GM18858 (cell line): ENCODE results near the gene KIAA0513.

ENCODE experiments used
- ATAC-seq: cut with Tn5 transposase; IDR thresholded peaks from one replicate; pipeline ENCODE4 v1.9.1; 2021; ENCODE audit not compliant: unreplicated experiment

KIAA0513 gene

DNA sequence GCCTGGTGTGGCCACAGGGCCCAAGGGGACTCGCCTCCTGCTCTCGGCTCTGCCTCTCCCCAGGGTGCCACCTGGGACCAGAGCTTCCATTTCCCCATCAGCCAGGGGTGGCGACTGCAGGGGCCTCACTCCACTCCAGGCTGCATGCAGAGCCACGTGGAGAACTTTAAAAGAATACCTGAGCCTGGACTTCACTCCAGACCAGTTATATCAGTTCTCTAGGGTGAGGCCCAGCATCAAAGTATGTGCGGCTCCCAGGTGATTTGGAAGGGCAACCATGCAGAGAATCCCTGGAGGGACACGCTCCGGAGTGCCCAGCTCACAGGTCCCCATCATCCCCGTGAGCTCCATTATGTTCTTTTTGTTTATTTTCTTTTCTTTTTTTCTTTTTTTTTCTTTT, 39.8 kb downstream of the KIAA0513 start:
- ATAC-seq, result no peak

- no peak for ATAC-seq
Measured at GRCh38 chr16:85068746-85069145, 41.2 kb downstream of the KIAA0513 start.

DNA sequence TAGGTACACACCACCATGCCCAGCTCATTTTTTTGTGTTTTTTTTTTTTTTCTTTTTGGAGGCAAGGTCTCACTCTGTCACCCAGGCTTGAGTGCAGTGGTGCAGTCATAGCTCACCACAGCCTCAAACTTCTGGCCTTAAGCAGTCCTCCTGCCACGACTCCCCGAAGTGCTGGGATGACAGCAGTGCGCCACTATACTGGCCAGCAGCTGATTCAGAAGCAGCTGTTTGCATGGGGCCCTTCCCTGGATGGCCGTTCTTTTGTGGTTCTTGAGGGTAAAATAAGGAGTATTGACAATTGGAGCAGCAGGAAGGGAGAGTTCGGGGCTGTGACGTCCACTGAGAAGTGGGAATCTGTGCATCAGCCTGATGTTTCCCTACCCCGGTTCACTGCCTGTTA, 41.6 kb downstream of the KIAA0513 start:
- ATAC-seq, result no peak

GRCh38 chr16:85072076-85072860, 44.7 kb downstream of the KIAA0513 start:
- ATAC-seq, result no peak

DNA sequence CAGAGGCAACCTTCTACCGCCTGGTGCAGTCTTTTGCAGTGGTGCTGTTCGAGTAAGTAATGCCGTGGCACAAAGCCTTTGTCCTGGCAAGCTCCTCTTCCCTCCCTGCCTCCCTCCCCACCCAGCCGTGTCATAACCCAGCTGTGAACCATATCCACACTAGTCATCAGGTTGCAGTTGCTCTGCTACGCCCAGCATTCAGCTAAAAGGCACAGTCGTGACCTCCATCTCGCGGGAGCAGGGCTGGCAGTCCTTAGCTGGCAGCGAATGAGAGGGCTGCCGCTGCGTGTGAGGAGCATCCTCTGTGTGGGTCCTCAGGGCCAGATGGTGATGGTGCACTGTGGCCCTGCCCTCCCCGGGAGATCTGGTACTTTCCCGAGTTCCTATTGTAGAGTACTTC, 45.4 kb downstream of the KIAA0513 start:
- no peak for ATAC-seq

DNA sequence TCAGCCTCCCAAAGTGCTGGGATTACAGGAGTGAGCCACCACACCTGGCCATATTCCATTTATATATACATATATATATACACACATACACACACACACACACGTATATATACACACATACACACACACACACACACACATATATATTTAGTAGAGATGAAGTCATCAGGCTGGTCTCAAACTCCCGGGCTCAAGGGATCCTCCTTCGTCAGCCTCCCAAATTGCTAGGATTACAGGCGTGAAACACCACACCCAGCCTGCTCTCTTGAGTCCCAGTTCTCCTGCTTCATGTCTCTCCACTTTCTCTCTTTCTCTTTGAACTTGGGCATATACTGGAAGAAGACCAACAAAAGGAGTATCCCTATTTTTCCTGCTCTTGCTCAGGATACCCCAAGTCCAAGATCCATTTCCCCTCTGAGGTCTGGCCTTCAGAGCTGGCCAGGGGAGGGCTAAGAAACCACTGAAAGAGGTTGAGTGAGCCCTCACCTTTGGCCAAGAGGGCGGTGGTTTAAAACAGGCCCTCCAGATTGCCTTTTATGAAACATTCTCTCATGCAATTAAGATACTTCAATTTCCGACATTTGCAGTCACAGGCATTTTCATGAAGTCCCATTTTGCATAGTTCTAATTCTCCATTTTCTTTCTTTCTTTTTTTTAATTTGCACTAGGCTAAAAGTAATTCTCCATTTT, 46.8 kb downstream of the KIAA0513 start:
- no peak for ATAC-seq

- ATAC-seq, result no peak
Measured at GRCh38 chr16:85075236-85075924, 47.8 kb downstream of the KIAA0513 start.

DNA sequence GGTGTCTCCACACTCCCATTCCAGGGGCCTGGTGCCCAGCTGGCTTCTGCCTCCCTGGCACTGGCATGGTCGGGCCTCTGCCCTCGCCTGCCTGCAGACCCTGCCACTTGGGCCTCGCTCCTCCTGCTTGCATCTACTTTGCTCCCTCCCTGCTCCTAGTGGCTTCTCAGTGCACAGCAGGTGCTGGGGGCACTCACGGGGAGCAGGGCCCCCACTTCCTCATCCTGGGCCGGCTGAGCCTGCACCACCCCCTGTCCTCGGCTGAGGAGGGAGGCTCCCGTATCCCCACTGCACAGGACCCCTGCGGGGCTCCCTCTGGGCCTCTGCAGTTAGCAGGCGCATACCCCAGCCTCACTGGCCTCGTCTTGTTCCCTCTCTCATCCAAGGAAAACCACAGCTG, 49.4 kb downstream of the KIAA0513 start:
- ATAC-seq, result no peak

DNA sequence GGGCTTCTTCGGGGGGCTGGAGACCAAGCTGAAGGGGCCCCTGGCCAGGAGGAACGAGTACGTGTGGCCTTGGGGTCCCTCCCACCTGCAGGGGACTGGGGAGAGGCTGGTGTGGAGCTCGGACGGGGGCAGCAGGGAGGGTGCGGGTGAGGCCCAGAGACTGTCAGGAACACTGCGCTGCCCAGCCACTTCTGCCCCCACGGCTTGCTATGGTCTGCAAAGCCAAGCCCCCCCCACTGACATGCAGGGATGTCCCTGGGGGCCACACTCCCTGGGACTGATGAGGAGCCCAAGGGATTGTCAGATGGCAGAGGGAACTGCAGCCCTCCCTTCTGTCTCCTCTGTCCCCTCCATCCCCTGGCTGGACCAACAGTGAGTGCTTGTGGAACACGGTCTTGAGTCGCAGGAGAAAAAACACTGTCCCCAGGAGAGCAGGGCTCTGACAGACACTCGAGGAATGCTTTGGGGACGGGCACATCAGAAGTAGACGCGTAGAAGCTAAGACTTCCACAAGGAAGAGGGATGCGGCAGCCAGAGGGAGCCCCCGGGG, 50.1 kb downstream of the KIAA0513 start:
- ATAC-seq, result no peak

DNA sequence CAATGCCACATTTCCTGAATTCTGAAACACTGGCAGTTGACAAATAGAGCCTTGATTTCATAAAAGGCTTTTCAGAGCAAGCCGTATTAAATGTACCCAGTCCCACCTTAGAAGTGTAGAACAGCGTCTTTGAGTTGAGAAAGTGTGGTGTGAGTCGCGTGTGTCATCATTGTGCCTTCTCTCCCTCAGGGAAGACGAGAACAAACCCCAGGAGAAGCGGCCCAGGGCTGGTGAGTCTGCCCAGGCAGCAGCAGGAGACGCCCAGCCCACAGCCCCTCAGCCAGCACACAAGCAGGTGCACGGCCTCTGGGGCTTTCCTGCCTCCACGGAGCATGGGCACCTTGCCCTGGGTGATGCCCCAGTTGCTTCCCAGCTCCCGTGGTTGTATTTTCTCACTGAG, 50.6 kb downstream of the KIAA0513 start:
- no peak for ATAC-seq

DNA sequence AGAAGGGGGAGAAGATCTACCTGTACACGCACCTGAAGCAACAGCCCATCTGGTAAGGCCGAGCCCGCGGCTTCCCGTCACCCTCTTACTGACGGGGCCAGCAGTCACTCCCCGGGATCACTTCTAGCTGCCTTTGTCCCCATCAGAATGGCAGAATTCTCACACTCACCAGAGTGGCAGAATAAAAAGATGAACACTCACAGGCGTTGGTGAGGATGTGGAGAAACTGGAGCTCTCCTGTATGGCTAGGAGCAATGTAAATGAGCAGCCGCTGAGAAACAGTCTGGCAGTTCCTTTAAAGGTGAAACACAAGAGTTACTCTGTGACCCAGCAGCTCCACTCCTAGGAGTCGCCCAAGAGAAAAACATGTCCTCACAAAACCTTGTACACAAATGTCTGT, 51.4 kb downstream of the KIAA0513 start:
- no peak for ATAC-seq

DNA sequence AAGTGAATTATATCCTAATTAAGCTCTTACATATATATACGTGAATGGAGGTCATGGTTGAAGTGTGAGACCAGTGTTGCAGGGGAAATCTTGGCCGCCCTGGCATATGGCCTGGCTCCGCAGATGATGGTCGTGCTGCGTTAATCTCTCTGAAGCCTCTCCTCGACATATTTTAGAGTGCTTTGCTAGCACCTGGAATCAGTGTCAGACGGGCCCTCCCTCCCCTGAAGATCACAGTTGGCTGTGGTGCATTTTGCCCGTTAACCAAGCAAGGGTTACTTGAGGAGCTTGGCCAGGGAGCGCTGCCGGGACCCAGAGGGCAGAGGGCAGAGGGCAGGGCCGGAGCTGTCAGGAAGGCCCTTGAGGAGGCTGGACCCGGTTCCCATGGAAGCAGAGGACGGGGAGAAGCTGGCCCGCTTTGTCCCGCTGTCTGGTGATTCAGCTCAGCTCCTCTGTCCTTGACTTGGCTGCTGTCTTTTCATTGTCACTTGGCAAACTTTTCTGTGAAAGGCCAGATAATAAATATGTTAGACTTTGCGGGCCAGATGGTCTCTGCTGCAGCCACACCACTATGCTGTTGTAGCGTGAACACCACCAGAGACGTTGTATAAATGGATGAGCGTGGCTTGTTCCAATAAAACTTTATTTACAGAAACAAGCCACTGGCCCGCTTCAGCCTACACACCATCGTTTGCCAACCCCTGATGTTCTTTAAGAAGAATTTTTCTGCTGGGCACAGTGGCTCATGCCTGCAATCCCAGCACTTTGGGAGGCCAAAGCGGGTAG, 52.4 kb downstream of the KIAA0513 start:
- no peak for ATAC-seq

GRCh38 chr16:85081038-85081437, 53.4 kb downstream of the KIAA0513 start:
- ATAC-seq, result no peak

DNA sequence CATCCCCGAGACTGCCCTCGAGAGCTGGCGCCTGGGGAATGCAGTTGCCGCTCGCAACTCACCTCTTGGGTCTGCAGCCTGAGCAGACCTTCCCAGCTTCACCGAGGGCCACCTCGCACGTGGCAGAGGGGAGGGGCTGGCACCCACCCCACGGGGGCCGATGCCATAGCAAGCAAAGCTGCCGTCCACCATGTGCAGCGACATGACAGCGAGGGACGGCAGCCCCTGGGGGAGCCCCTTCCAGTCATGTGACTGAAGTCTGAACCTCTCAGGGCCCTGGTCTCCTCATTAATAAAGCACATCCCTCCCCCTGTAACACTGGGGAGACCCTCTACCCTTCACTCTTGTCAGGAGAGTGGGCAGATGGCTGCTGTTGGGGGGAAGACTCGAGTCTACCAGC, 54.2 kb downstream of the KIAA0513 start:
- no peak for ATAC-seq

DNA sequence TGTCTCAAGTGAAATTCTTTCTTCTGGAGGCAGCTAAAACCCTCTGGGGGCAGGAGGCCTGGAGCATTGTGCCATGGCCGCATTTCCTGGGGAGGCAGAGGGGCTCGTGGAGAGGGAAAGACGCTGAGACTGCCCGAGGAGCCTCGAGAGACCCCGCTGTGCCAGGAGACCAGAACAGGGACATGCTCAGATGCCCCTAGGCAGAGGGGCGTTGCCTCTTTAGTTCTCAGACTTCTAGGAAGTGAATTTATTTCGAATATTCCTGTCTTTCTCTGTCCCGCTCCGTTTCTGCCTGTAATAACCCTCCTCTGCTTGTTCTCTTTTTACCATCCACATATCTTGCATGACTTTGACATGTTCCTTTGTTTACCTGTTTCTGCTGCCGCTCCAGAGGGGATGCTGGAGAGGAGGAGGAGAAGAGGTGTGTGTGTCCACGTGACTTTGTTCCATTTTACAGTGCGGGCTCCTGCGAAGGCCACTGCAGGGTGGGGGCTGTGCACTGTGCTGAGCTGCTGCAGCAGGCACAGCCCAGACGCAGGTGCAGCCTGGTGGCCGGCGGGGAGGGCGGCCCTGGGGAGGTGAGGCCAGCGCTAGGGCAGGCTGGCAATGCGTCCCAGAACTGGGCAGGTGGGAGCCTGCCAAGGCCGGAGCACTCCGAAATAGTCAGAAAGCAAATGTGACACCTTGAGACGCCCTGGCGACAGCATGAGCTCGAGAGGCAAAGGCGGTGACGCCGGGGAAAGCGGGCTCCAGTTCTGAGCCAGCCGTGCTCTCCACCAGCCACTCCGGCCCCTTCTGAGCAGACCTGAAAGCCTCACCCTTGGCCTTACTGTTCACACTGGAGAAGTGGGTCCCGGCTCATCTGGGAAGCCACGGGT, 54.8 kb downstream of the KIAA0513 start:
- ATAC-seq, result no peak

DNA sequence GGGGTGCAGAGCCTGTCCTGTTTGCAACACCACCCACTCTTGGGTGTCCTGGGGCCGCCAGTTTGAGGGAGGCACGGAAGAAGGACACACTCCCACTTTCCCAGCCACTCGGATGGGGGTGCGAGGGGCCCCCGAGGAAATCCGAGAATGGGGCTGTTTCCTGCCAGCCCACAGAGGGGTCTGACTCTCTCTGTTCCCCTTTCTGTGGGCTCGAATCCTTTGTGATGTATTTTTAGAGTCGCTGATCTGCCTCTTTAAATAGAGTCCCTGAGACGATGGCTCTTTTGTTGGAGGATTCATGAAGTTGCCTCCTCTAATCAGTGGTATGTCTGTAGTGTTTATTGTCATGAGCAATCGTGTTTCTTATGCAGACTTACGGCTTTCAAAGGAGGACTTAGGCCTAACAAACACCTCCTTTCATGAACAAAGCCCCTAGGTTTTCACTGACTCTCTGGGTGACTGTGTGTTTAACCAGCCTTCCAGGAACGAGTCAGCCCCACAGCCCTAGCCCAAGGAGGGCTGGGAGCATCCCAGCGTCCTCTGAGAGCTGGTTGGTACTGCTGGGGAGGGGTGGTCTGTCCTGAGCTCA, 55.5 kb downstream of the KIAA0513 start:
- no peak for ATAC-seq

- no peak for ATAC-seq
Measured at GRCh38 chr16:85084841-85085510, 57.4 kb downstream of the KIAA0513 start.

- no peak for ATAC-seq
Measured at GRCh38 chr16:85085721-85086120, 58.1 kb downstream of the KIAA0513 start.
